WTC11 (cell line): ENCODE measurements around the gene PPP1R14C.

Experiments
- TEAD4 ChIP-seq: sonication (generic); formaldehyde crosslinking; IDR thresholded peaks from 2 replicates; pipeline ENCODE4 v1.8.0; 2022; ENCODE audit warnings: mild to moderate bottlenecking, missing genetic modification reagents
- USF1 ChIP-seq: sonication (generic); formaldehyde crosslinking; IDR thresholded peaks from 2 replicates; pipeline ENCODE4 v1.8.0; 2022; ENCODE audit warnings: mild to moderate bottlenecking, missing genetic modification reagents
- TF ChIP-seq, protein P1 (sequence below): sonication (generic); formaldehyde crosslinking; IDR thresholded peaks from 2 replicates; pipeline ENCODE4 v1.8.0; 2023; ENCODE audit warnings: missing genetic modification reagents, mild to moderate bottlenecking, borderline replicate concordance

DNA sequence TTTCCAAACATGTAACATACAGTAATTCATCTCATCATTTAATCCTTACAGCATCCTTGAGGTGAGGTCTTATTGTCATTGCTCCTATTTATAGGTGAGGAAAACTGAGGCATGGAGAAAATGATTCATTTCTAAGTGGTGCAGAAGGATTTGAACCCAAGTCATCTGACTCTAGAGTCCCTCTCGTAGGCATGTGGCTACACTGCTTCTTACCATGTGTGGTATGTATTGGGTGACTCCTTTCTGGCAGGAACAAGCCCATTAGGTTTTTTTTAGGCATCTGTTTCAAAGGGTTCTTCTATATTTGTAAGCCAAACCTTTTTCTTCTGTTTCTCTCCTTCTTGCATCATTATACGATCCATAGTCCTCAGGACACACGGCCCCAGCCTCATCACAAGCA is 94.8 kb downstream of the PPP1R14C start:
- TF ChIP-seq, protein P1, sequence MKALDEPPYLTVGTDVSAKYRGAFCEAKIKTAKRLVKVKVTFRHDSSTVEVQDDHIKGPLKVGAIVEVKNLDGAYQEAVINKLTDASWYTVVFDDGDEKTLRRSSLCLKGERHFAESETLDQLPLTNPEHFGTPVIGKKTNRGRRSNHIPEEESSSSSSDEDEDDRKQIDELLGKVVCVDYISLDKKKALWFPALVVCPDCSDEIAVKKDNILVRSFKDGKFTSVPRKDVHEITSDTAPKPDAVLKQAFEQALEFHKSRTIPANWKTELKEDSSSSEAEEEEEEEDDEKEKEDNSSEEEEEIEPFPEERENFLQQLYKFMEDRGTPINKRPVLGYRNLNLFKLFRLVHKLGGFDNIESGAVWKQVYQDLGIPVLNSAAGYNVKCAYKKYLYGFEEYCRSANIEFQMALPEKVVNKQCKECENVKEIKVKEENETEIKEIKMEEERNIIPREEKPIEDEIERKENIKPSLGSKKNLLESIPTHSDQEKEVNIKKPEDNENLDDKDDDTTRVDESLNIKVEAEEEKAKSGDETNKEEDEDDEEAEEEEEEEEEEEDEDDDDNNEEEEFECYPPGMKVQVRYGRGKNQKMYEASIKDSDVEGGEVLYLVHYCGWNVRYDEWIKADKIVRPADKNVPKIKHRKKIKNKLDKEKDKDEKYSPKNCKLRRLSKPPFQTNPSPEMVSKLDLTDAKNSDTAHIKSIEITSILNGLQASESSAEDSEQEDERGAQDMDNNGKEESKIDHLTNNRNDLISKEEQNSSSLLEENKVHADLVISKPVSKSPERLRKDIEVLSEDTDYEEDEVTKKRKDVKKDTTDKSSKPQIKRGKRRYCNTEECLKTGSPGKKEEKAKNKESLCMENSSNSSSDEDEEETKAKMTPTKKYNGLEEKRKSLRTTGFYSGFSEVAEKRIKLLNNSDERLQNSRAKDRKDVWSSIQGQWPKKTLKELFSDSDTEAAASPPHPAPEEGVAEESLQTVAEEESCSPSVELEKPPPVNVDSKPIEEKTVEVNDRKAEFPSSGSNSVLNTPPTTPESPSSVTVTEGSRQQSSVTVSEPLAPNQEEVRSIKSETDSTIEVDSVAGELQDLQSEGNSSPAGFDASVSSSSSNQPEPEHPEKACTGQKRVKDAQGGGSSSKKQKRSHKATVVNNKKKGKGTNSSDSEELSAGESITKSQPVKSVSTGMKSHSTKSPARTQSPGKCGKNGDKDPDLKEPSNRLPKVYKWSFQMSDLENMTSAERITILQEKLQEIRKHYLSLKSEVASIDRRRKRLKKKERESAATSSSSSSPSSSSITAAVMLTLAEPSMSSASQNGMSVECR = no peak
- TF ChIP-seq TEAD4 (no peak), USF1 (CRISPR knock-in tag) (no peak)
